Colonic mucosa (tissue), 4 donors: ENCODE results near the gene RAI1. TPM values are rescaled to one million over a fixed set of nuclear protein-coding genes. Genes with fewer than 3 reads are reported as not detected.

Experiments
- DNase-seq: peaks from one replicate; pipeline ENCODE4 v3.0.0-alpha.2; 2020
- H3K27ac ChIP-seq: fragments of 200-600 bp; one replicate; pipeline ENCODE4 v1.8.0; 2021
- H3K27me3 ChIP-seq: fragments of 200-600 bp; one replicate; pipeline ENCODE4 v1.8.0; 2021
- H3K36me3 ChIP-seq: fragments of 200-600 bp; one replicate; pipeline ENCODE4 v1.8.0; 2021
- H3K4me1 ChIP-seq: fragments of 200-600 bp; one replicate; pipeline ENCODE4 v1.8.0; 2021; ENCODE audit warnings: mild to moderate bottlenecking
- H3K4me3 ChIP-seq: fragments of 200-600 bp; one replicate; pipeline ENCODE4 v1.8.0; 2021
- H3K9ac ChIP-seq, 2 donors: one replicate each; pipeline ENCODE4 v1.7.0; 2013; ENCODE audit warnings: control low read depth in 2 of 2, low read depth in 2 of 2, low read length in 2 of 2
- H3K9me3 ChIP-seq: fragments of 200-600 bp; one replicate; pipeline ENCODE4 v1.8.0; 2021
- intact Hi-C: fragments of 100-400 bp; cut with DNase I; formaldehyde crosslinking; loops from one replicate; pipeline ENCODE4 v1.14.1; 2022
- total RNA-seq, 2 donors: library from RNA; stranded (reverse); fragmentation: NEBNext Ultra II Directional in 1 of 2; extraction: Animal tissue kit (Norgen Biotek cat#: 25700) in 1 of 2; gene quantifications; one replicate each; pipeline ENCODE4 v1.2.1, GENCODE V29; 2021
- TF ChIP-seq, protein P1 (sequence below): fragments of 200-600 bp; IDR thresholded peaks from one replicate; pipeline ENCODE4 v1.8.0; 2022; ENCODE audit warnings: antibody characterized with exemption, mild to moderate bottlenecking
- donor health status: healthy.
- donor health status: DM: no; HTN: no; CAD: no.
- donor health status: DM: no; HTN: no; CAD: no.

Gene RAI1
- total RNA-seq, 2 donors from 2014 or later, result 21.8 to 24.5 TPM

DNA sequence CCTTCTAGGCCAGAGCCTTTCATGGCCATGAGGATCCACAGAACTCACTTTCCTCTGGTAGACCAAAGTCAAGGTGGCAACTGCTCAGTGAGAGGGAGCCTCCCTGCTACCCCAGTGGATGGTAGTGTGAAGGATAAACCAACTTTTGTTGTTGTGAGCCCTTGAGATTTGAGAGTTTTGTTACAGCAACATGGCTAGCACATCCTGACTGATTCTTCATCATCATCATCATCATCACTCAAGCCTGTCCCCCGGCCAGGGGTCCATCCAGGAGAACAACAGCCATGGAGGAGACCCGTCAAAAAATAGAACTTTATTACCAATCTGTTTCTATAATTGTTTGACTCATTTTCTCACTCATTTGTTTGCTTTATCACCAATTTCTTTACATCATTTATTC lies 23.7 kb downstream of the RAI1 start:
- intact Hi-C loops, result no loop called here
- H3K4me1 ChIP-seq, result peaks cover 5% of the 10 kb centered on the region

DNA sequence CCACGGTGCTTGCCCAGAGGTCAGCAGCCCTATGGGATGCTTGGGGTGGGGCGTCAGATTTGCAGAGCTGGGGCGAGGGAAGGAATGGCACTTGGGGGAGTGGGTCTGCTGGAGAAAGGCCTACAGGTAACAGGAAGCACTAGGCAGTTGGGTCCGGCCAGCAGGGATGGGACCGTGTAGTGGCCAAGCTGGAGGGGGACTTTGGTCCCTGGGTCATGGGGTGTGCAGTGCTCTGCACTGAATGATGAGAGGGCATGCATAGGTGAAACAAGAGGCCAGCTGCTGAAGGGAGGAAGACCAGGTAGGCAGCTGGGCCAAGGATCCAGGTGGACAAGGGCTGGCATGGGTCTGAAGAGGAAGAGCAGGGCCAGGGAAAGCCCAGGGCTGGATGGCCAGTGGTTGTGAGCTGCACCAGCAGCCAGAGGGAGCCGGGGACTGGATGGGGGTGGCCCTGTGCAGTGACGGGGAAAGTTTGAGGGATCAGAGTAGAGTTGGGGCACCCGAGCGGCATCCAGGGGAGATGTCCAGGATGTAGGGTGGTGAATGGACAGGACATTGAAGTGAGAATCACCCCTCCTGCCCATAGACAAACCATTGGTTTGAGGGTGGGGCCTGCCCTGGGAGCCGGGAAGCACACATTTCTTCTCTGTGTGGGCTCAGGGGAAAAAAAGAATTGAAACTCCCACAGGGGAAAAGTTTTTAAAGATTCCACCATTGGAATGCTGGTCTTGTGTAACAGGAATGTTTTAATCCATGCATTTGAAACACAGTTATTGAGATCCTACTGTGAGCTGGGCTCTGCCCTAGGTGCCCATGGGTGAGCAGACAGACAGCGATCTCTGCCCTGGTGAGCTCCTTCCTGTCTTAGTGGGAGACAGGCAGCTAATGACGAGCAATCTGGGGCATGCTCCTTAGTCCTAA lies 25.1 kb downstream of the RAI1 start:
- peaks cover 4% of the 10 kb centered on the region for H3K4me1 ChIP-seq
- H3K27me3 ChIP-seq, result no peaks in the 10 kb centered on the region
- no peaks in the 10 kb centered on the region for H3K9me3 ChIP-seq
- intact Hi-C loops, result no loop called here
- H3K27ac ChIP-seq, result no peak overlapping the region
- DNase-seq, result no peak
- no peak overlapping the region for H3K9ac ChIP-seq
- H3K4me3 ChIP-seq, result no peak overlapping the region
- H3K36me3 ChIP-seq, result no peaks in the 10 kb centered on the region
- TF ChIP-seq, protein P1, sequence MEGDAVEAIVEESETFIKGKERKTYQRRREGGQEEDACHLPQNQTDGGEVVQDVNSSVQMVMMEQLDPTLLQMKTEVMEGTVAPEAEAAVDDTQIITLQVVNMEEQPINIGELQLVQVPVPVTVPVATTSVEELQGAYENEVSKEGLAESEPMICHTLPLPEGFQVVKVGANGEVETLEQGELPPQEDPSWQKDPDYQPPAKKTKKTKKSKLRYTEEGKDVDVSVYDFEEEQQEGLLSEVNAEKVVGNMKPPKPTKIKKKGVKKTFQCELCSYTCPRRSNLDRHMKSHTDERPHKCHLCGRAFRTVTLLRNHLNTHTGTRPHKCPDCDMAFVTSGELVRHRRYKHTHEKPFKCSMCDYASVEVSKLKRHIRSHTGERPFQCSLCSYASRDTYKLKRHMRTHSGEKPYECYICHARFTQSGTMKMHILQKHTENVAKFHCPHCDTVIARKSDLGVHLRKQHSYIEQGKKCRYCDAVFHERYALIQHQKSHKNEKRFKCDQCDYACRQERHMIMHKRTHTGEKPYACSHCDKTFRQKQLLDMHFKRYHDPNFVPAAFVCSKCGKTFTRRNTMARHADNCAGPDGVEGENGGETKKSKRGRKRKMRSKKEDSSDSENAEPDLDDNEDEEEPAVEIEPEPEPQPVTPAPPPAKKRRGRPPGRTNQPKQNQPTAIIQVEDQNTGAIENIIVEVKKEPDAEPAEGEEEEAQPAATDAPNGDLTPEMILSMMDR, result no peak

More for the DNA sequence above, 23.7 kb downstream of the RAI1 start:
- Histone ChIP-seq H3K36me3 (no peaks in the 10 kb centered on the region), H3K9me3 (no peaks in the 10 kb centered on the region), H3K27ac (no peak overlapping the region), H3K9ac (no peak overlapping the region), H3K4me3 (no peak overlapping the region), H3K27me3 (no peaks in the 10 kb centered on the region)
- TF ChIP-seq, protein P1, result no peak
- no peak for DNase-seq

DNA sequence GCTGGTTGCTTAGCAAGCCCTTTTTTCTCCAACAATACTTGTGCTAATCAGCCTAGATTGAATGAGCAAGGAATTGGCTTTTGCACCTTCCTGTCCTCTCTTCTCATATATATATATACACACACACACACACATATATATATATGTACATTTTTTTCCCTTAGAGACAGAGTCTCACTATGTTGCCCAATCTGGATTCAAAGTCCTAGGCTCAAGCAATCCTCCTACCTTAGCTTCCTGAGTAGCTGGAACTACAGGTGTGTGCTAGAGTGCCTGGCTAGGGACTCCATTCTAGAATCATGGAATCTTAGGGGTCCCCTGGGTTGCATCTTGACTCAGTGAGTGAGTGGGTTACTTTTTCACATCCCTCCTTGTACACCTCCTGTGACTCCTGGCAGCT lies 27.0 kb downstream of the RAI1 start:
- no peaks in the 10 kb centered on the region for H3K9me3 ChIP-seq
- no peak overlapping the region for H3K27ac ChIP-seq
- H3K4me3 ChIP-seq, result no peak overlapping the region
- intact Hi-C loops, result no loop called here
- no peak for DNase-seq
- TF ChIP-seq, protein P1, result no peak
- H3K36me3 ChIP-seq, result no peaks in the 10 kb centered on the region
- no peaks in the 10 kb centered on the region for H3K27me3 ChIP-seq
- no peak overlapping the region for H3K9ac ChIP-seq
- peaks cover 12% of the 10 kb centered on the region for H3K4me1 ChIP-seq

DNA sequence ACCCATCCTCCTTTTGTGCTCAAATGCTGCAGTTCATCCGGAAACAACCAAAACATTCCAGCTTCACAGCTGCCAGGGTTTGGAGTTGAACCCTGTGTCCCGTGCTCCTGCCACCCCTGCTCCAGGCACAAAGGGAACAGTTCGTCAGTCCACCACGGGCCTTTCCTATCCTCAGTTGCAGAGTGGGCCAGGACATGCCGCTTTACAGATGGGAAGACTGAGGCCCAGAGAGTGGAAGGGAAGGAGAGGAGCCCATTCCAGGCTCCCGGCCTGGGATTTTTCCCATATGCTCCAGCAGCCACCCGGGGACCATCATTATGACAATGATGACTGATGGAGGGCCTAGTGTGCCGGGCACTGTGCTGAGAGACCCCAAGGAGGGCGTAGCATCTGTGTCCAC lies 27.6 kb downstream of the RAI1 start:
- peaks cover 12% of the 10 kb centered on the region for H3K4me1 ChIP-seq
- TF ChIP-seq, protein P1, result no peak

DNA sequence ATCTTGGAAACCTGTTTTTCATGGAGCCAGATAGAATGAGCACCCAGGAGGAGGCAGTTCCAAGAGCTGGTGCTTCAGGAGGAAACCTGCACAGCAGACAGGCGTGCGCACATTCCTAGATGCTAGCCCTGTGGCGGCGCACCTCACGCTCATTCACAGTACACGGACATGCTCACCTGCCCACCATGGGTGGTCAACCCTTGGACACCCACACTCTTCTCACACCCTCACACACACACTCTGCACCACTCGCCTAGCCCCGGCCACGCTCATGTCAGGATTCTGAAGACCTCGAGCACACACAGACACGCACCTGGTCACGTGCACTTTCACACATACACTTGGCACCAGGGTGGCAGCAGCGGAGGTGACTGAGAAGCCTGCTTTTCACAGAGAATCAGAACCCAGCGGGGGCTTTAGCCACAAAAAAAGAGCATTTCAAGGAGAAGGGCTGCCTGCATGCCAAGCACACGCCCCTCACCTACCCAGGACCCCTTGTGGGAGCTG lies 28.6 kb downstream of the RAI1 start:
- TF ChIP-seq, protein P1, result no peak
- no peaks in the 10 kb centered on the region for H3K9me3 ChIP-seq
- no peaks in the 10 kb centered on the region for H3K36me3 ChIP-seq
- intact Hi-C loops, result no loop called here
- H3K27ac ChIP-seq, result no peak overlapping the region
- peaks cover 12% of the 10 kb centered on the region for H3K4me1 ChIP-seq
- no peaks in the 10 kb centered on the region for H3K27me3 ChIP-seq
- no peak overlapping the region for H3K9ac ChIP-seq
- no peak for DNase-seq
- no peak overlapping the region for H3K4me3 ChIP-seq

More for the DNA sequence above, 27.6 kb downstream of the RAI1 start:
- DNase-seq, result no peak
- Histone ChIP-seq H3K4me3 (no peak overlapping the region), H3K27ac (no peak overlapping the region), H3K9ac (no peak overlapping the region), H3K36me3 (no peaks in the 10 kb centered on the region), H3K27me3 (no peaks in the 10 kb centered on the region), H3K9me3 (no peaks in the 10 kb centered on the region)
- intact Hi-C loops, result no loop called here
